ENCODE results near the gene TSSC4.

Gene TSSC4

GRCh38 chr11:2400069-2400761 is at the start of gene TSSC4:
TSS of gene TSSC4 (plus strand) at chr11:2400750. CDS start at chr11:2402634, 1,884 bp downstream.
- Histone ChIP-seq H3K36me3 (ENCODE audit: control insufficient read depth in 2 of 2, insufficient read depth in 1 of 2, low read length in 2 of 2) (peaks cover 0 to 59% of the 10 kb centered on the region in 2 experiments; a peak in 1 of 3 replicates), H3K4me1 (ENCODE audit: control insufficient read depth, insufficient read depth, low read length) (no peaks in the 10 kb centered on the region), H3K4me3 (ENCODE audit: low read depth, low read length) (peak within 1 kb of the TSS; percentile 99), H3K27ac (ENCODE audit: extremely low read depth, low read depth, low read length) (peak within 1 kb of the TSS; percentile 53), H3K9me3 (ENCODE audit: control insufficient read depth, insufficient read depth, low read depth, low read length) (no peaks in the 10 kb centered on the region)
- CTCF ChIA-PET: interaction anchor here (0.6 to 4.2 kb wide), 13 partner anchors 13 to 503 kb away, joined by 3 to 29 read pairs (median 3); partner anchors contain the start of gene CD81
- POLR2A ChIA-PET: interaction anchor here (0.6 to 3.3 kb wide), 15 partner anchors 9 to 481 kb away, joined by 3 to 64 read pairs (median 3); partner anchors contain the start of genes CD81, KCNQ1OT1 and TNNT3
- peak; percentile 100 for TF ChIP-seq ZNF580 (tag by site-specific recombination; IDR thresholded peaks at IDR 0.05)
- 0 out of 2 replicates have a peak, but pooled peaks have one; percentile 8 for TF ChIP-seq ZNF677 (tag by site-specific recombination; IDR thresholded peaks at IDR 0.05)
- TF ChIP-seq ZNF621 (tag by site-specific recombination; IDR thresholded peaks at IDR 0.05): no peak
- TF ChIP-seq TRIM28 (IDR thresholded peaks at IDR 0.05; ENCODE audit: borderline replicate concordance, low read length): peak; percentile 55; the same call in 1 of the 2 replicates
- TF ChIP-seq GLIS1 (tag by site-specific recombination; IDR thresholded peaks at IDR 0.05): 0 out of 2 replicates have a peak, but pooled peaks have one; percentile 29
- 0 out of 2 replicates have a peak, but pooled peaks have one; percentile 48 for TF ChIP-seq ZNF2 (tag by site-specific recombination; IDR thresholded peaks at IDR 0.05)
- no peak for TF ChIP-seq ZNF664 (tag by site-specific recombination; IDR thresholded peaks at IDR 0.05)
- peak; percentile 98 for TF ChIP-seq ZNF76 (tag by site-specific recombination; IDR thresholded peaks at IDR 0.05; ENCODE audit: borderline replicate concordance, low read depth)
- TF ChIP-seq ZNF629 (tag by site-specific recombination; IDR thresholded peaks at IDR 0.05): peak; percentile 100
- TF ChIP-seq ZNF10 (tag by site-specific recombination; IDR thresholded peaks at IDR 0.05): 0 out of 2 replicates have a peak, but pooled peaks have one; percentile 15
- TF ChIP-seq ZBTB8A (tag by site-specific recombination; IDR thresholded peaks at IDR 0.05): peak; percentile 39; the same call in 1 of the 2 replicates
- peak; percentile 97 for TF ChIP-seq ZNF518A (tag by site-specific recombination; conservative IDR thresholded peaks at IDR 0.05; ENCODE audit: low read depth)
- TF ChIP-seq ELK4 (IDR thresholded peaks at IDR 0.05; ENCODE audit: borderline replicate concordance, low read depth, low read length): no peak; the same call in none of the 2 replicates
- TF ChIP-seq SP7 (tag by site-specific recombination; IDR thresholded peaks at IDR 0.05): peak; percentile 75
- TF ChIP-seq KLF9 (tag by site-specific recombination; IDR thresholded peaks at IDR 0.05; ENCODE audit: low read depth): peak; percentile 33; the same call in 1 of the 2 replicates
- TF ChIP-seq ZNF211 (tag by site-specific recombination; IDR thresholded peaks at IDR 0.05; ENCODE audit: low read depth): no peak
- no peak for TF ChIP-seq ZNF433 (tag by site-specific recombination; IDR thresholded peaks at IDR 0.05; ENCODE audit: low read depth)
- TF ChIP-seq KLF1 (tag by site-specific recombination; IDR thresholded peaks at IDR 0.05): peak; percentile 52; the same call in 1 of the 2 replicates
- peak; percentile 96 for TF ChIP-seq ZEB2 (tag by site-specific recombination; IDR thresholded peaks at IDR 0.05)
- no peak for TF ChIP-seq ZNF214 (tag by site-specific recombination; IDR thresholded peaks at IDR 0.05; ENCODE audit: borderline replicate concordance)
- no peak for TF ChIP-seq SETDB1 (IDR thresholded peaks at IDR 0.05; ENCODE audit: insufficient read length, low read length)
- no peak for TF ChIP-seq ZFP3 (tag by site-specific recombination; IDR thresholded peaks at IDR 0.05; ENCODE audit: low read depth)
- peak; percentile 75 for TF ChIP-seq KLF8 (tag by site-specific recombination; IDR thresholded peaks at IDR 0.05)
- TF ChIP-seq HOXC10 (CRISPR knock-in tag; IDR thresholded peaks at IDR 0.05): 0 out of 2 replicates have a peak, but pooled peaks have one; percentile 9
- TF ChIP-seq ATF2 (tag by site-specific recombination; IDR thresholded peaks at IDR 0.05; ENCODE audit: low read depth): 0 out of 2 replicates have a peak, but pooled peaks have one; percentile 40
- 0 out of 2 replicates have a peak, but pooled peaks have one; percentile 39 for TF ChIP-seq YY2 (tag by site-specific recombination; IDR thresholded peaks at IDR 0.05)
- TF ChIP-seq ZNF670 (tag by site-specific recombination; IDR thresholded peaks at IDR 0.05; ENCODE audit: low read depth): no peak
- TF ChIP-seq BCL11A (tag by site-specific recombination; IDR thresholded peaks at IDR 0.05; ENCODE audit: low read depth): no peak
- TF ChIP-seq ZNF24 (tag by site-specific recombination; IDR thresholded peaks at IDR 0.05): no peak; the same call in none of the 2 replicates
- no peak for TF ChIP-seq ZNF585B (tag by site-specific recombination; IDR thresholded peaks at IDR 0.05)
